NCI-H2029 treated with DMSO at 0.1 percent for 48 hours (cell line): ENCODE results near the gene TASOR.
A peak's percentile ranks its signal among the peaks of the same experiment; 100 is the strongest.
"Not testable (repeated sequence)": the region's sequence is repeated elsewhere in the genome, so short reads cannot be mapped to it uniquely, and the experiment has no call there.

Source experiments
- DNase-seq: peaks from one replicate; lab custom pipeline; 2025; lab: John Stamatoyannopoulos, UW

Gene TASOR, protein sequence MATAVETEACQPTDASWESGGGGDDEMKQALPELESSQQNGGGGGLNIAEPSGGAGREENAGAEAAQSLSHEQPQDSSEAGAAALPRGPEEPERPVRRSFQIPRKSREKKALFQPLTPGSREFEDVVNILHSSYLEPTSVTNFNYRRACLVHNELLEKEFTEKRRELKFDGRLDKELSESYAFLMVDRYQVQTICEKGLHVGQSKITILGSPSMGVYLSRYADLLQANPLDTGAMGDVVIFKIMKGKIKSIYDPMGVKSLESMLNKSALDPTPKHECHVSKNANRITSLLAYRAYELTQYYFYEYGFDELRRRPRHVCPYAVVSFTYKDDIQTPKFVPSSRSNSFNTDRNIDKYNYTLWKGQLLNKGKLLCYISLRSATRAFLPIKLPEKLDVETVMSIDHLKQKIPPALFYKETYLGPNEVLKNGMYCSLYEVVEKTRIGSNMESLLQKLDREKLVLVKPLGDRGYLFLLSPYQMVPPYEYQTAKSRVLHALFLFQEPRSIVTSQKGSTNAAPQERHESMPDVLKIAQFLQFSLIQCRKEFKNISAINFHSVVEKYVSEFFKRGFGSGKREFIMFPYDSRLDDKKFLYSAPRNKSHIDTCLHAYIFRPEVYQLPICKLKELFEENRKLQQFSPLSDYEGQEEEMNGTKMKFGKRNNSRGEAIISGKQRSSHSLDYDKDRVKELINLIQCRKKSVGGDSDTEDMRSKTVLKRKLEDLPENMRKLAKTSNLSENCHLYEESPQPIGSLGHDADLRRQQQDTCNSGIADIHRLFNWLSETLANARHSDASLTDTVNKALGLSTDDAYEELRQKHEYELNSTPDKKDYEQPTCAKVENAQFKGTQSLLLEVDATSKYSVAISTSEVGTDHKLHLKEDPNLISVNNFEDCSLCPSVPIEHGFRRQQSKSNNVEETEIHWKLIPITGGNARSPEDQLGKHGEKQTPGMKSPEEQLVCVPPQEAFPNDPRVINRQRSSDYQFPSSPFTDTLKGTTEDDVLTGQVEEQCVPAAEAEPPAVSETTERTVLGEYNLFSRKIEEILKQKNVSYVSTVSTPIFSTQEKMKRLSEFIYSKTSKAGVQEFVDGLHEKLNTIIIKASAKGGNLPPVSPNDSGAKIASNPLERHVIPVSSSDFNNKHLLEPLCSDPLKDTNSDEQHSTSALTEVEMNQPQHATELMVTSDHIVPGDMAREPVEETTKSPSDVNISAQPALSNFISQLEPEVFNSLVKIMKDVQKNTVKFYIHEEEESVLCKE (N-terminal part only)

DNA sequence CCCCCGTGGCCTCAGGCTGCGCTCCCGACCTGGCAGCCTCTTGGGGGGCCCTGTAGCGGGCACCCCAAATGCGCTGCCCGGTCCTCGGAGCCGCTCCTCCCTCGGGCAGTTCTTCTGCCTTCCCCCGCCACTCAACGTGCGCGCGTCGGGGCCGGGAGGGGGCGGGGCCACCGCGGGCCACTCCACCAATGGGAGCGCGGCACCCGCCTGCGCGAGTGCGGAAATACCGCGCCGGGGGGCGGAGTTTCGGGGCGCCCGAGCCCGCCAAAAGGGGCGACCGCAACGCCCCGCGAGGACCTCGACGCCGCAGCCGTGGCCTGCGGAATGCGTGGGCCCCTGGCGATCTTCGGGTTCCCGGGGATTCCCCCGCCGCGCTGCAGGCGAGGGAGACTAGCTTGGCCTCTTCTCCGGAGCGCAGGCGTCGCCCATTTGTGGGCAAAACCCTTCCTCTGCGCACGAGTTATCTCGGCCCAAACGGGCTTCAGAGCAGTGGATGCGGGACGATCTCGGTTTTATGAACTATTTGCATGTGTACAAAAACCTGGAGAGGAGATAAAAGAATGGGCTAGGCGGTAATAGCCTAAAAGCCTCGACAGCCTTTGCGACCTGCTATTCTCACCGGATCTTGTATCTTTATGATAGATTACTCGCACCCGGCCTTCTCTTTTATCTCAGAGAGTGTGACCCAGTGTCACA lies at the start of gene TASOR:
TSS of gene TASOR (minus strand) at position 144 of the 696 bp plus-strand sequence. CDS start 259 bp downstream, outside the sequence.
- no peak for DNase-seq

DNA sequence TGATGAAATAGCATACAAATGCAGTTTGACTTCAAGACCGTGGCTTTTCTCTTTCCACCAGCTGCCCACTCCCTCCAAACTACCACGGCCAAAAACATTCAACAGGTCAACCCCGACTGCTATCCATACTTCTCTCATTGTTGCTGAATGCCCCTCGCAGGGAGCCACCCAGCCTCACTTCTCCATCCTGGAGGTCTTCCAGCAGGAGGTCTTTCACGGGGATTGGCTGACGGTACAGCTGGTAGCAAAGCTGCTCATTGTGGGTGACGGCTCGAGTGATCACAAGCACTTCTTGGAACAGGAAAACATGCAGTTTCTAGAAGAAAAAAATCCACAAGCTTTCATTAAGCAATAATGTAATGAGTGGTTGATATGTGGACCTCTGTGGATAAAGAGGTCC lies 49.0 kb upstream of the TASOR start:
- DNase-seq: no peak

DNA sequence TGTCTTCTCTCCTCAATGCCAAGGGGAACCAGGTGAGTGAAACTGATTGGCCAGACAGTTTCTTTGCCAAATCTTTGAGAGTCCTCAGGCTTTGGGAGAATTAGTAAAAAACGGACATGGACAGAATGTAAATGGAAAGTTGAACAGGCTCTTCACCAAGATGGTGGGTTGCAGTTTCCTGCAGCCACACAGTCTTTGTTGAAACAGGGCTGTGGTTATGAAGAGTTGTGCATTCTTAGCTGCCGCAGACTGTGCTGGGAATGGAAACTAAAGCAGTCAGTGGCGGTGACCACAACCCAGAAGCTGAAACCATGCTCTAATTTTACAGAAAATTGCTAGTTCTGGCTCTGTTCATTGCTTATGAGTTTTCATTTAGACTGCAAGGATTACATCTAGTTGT lies 42.1 kb upstream of the TASOR start:
- DNase-seq: no peak

DNA sequence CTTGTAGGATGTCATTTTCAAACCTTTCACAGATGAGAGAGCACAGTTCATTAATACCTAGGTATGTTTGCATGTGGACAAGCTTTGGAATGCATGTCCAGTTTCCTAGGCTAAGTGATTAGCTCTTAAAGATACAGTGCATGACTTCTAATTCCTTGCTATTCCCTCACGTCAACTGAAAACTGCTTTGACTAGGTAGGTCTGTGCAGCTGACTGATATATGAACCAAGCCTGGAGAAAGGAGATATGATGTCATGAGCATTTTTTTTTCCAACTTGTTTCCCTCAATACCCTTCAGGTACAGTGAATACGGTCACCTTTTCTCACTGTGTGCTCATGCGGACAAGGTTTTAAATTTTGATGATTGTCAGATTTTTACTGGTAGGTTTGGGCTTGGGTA lies 41.6 kb upstream of the TASOR start:
- no peak for DNase-seq

DNA sequence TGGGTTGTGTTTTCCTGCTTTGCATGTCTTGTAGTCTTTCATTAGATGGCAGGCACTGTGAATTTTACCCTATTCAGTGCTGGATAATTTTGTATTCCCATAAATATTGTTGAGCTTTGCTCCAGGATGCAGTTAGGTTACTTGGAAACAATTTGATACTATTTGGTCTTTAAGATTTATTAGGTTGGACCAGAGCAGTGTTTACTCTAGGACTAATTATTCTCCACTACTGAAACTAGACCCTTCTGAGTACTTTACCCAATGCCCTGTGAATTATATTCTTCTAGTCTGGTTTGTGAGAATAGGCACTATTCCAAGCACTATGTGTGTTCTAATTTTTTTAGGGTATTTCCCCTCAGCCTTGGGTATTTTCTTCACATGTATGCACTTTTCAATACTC lies 37.8 kb upstream of the TASOR start:
- no peak for DNase-seq

DNA sequence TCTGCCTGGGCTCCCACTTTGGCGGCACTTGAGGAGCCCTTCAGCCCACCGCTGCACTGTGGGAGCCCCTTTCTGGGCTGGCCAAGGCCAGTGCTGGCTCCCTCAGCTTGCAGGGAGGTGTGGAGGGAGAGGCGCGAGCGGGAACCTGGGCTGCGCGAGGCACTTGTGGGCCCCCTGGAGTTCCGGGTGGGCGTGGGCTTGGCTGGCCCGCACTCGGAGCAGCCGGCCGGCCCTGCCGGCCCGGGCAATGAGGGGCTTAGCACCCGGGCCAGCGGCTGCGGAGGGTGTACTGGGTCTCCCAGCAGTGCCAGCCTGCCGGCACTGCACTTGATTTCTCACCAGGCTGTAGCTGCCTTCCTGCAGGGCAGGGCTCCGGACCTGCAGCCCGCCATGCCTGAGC lies 35.7 kb upstream of the TASOR start:
- not testable (repeated sequence) for DNase-seq

DNA sequence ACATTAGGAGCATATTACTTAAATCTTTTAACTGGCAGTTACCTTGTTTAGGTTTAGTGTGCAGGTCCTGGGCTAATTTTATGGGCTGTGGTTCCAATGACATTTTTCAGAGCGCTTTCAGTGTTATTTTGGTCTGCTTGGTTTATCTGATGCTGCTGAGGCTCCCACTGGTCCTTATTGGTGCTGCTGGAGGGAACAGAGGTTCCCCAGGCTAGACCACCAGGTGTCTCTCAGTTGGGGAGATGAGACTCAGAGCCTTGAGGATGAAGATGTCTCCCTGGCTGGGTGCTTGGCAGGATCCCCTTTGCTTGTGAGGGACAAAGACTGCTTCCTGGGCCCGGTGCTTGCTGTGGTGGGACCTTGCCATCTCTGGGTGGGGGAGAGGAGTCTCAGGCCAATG lies 28.3 kb upstream of the TASOR start:
- DNase-seq: no peak

DNA sequence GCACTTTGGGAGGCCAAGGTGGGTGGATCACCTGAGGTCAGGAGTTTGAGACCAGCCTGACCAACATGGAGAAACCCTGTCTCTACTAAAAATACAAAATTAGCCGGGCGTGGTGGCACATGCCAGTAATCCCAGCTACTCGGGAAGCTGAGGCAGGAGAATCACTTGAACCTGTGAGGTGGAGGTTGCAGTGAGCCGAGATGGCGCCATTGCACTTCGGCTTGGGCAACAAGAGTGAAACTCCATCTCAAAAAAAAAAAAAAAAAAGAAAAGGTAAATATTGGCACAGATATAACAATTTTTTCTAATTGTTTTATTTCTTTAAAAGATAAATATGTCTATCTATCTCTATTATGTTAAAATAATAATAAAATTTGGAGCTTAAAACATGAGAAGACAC lies 24.3 kb upstream of the TASOR start:
- DNase-seq: not testable (repeated sequence)

DNA sequence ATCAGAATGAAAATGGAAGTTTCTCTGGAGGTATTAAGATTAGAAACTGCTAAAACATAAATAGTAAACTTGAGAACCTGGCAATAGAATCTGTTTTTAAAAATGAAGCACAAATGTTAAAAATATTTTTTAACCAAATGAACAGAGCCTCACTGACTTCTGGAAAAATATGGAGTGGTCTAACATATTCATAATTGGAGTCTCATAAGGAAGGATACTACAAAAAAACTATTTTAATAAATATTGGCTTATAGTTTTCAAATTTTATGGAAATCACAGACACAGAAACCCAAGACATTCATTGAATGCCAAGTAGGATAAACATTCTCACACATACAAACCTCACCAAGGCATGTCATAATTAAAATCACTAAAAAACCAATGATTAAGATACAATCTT lies 23.6 kb upstream of the TASOR start:
- no peak for DNase-seq

DNA sequence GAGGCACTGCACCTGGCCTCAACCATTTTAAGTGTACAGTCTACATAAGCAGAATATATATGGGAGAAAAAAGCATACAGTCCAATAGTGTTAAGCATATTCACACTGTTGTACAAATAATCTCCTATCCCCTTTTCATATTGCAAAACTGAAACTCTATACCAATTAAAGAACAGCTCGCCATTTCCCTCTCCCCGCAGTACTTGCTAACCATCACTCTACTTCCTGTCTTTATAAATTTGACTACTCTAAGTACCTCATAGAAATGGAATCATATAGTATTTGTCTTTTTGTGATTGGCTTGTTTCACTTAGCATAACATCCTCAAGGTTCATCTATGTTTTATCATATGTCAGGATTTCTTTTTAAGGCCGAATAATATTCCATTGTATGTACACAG lies 21.6 kb upstream of the TASOR start:
- no peak for DNase-seq

DNA sequence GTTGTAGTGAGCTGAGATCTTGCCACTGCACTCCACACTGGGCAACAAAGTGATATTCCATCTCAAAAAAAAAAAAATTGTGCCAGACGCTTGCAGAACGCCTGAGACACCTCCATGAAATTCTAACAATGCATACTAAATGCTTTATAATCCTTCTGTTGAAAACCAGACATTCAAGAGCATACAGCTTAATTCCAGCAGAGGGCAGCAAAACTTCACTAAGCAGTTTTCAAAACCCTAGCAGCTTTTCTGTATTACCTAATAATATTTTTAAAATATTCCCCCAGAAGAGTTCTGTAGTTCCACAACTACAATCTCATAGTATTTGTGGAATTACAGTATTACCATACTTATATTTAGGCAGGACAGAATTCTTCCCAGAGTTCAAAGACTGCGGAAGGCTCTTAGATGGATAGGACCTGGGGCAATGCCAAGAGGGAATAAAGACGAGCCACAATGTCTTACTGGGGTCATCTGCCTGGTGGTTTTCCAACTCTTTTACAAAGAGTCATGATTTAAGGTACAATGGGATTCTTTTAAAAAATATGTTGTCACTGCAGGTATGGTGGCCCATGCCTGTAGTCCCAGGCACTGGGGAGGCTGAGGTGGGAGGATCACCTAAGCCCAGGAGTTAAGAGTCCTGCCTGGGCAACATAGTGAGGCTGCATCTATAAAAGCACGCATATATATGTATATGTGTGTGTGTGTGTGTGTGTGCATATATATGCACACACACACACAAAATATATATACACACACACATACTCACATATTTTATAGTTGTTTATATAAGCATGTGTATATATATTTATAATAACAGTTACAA lies 19.6 kb upstream of the TASOR start:
- DNase-seq: peak; percentile 37

DNA sequence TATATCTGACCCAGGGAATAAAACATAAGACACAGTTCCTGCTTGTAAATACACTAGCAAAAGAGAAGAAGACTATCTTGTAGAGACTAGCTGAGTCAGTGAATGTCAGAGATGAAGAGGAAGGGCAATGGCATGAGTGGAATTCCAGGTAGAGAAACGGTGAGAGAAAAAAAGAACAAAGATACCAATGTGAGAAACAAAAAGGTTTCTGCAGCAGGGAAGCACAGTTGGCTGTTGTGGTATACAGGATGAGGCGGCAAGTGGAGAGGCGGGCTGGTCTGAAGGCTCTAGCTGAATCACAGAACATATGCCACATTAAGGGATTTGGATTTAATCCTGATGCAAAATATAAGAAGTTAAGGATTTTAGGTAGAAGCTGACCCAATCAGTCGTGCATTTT lies 17.1 kb upstream of the TASOR start:
- no peak for DNase-seq

DNA sequence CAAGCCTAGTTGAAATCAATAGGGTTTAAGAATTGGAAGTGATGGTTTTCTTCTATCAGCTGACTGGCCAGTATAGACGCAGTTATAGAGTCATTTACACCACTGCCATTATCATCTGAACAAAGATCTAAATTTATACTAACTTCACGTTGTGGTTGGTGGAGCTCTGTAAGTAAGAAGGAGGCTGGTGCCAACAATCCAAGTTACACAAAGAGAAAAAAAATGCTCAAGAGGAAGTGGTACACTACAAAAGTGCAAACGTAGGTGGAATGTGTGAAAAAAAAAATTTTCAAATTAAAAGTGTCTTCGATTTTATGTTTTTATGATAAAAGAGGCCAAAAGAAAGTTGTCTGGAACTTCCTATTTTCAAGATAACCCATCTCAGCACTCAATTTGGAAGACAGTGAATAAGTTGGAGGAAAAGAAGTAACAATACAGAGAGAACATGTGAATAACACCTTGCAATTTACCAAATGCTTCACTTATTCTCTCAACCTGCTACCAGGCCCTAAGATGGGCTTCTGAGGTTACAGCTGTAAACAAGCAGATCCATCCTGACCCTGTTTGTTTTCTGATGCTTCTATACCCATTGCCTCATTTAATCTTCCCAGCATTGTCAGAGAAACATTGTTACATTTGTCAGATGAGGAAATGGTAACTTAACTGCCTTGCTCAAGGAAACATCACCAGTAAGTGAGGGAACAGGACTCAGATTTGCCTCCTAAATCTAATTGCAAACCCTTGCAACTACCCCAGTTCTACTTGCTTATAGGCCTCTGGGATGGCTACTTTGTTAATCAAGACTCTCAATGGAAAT lies 12.0 kb upstream of the TASOR start:
- no peak for DNase-seq

DNA sequence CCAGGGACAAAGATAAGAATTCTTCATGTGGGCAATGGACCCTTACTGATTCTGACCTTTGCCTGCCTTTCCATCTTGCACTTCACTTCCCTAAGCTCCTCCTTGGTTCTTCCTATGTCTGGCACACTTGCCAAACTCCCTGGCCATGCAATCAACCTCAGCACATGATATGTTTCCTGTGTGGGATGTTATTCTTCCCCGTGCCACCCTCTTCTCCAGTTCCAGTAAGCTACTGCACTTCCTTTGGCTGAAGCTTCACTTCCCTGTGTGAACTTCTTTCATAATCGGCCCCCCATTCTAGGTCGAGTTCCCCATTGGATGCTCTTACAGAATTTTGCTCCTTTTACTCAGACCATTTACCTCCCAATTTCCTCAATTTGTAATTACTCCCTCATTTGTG lies 10.7 kb upstream of the TASOR start:
- DNase-seq: no peak

DNA sequence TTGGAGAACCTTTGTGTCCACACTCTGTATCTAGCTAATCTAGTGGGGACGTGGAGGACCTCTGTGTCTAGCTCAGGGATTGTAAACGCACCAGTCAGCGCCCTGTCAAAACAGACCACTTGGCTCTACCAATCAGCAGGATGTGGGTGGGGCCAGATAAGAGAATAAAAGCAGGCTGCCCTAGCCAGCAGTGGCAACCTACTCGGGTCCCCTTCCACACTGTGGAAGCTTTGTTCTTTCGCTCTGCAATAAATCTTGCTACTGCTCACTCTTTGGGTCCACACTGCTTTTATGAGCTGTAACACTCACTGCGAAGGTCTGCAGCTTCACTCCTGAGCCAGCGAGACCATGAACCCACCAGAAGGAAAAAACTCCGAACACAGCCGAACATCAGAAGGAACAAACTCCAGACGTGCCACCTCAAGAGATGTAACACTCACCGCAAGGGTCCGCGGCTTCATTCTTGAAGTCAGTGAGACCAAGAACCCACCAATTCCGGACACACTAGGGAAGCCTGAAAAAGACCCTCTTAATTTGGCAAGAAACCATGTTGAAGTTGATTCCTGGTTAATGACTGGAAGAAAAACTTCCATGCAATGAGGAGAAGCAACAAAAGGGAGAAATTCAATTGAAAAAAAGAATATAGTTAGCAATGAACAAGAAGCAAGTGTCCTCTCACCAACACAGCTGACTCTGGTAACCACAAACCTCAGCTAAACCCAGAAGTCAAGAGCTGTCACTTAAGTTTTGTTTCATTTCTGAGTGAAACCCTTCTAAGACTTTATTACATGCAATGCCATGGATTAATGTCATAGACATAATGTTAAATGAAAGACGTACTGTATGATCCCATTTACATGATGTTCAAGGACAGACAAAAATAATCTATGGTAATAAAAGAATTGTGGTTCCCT lies 9.7 kb upstream of the TASOR start:
- not testable (repeated sequence) for DNase-seq

DNA sequence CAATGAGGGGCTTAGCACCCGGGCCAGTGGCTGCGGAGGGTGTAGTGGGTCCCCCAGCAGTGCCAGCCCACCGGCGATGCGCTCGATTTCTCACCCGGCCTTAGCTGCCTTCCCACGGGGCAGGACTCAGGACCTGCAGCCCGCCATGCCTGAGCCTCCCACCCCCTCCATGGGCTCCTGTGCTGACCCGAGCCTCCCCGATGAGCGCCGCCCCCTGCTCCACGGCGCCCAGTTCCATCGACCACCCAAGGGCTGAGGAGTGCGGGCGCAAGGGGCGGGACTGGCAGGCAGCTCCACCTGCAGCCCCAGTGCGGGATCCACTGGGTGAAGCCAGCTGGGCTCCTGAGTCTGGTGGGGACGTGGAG lies 8.9 kb upstream of the TASOR start:
- not testable (repeated sequence) for DNase-seq

DNA sequence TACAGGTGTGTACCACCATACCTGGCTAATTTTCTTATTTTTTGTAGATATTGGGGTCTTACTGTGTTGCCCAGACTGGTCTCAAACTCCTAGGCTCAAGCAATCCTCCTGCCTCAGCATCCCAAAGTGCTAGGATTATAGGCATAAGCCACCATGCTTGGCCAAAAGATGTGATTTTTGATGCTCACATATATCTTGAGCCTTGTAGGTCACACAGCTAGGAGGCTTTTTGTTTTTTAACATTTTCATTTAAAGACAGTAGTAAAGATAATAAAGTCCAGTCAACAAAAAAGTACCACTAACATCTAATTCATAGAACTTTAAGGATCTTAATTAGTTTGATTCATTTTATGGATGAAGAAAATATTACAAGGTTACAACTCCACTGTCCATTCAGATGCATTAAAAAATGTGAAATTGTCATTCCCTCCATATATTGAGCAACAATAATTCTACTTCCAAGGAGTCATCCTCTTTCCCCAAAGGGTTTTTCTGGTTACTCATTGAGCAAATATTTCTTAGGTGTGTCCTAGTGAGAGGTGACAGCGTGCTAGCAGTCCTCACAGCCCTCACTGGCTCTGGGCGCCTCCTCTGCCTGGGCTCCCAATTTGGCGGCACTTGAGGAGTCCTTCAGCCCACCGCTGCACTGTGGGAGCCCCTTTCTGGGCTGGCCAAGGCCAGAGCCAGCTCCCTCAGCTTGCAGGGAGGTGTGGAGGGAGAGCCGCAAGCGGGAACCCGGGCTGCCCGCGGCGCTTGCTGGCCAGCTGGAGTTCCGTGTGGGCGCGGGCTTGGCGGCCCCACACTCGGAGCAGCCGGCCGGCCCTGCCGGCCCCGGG lies 8.3 kb upstream of the TASOR start:
- no peak for DNase-seq

DNA sequence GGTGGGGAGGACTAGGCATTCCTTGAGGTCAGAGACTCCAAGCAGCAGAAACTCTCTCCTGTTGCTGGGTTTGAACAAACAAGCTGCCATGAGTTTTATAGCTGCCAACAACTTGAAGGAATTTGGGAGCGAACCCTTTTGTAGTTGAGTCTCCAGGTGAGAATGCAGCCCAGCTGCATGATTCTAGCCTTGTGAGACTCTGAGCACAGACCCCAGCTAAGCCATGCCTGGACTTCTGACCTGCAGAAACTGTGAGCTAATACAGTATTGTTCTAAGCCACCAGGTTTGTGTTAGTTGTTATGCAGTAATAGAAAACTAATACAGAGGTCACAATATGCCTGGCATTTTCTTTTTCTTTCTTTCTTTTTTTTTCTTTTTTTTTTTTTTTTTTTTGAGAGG lies 6.2 kb upstream of the TASOR start:
- no peak for DNase-seq
